H9 (cell line): ENCODE results near the gene RNASET2. TPM values are rescaled to one million over a fixed set of nuclear protein-coding genes. Genes with fewer than 3 reads are reported as not detected.

Experiments
- DNase-seq: peaks from one replicate; pipeline ENCODE4 v3.0.0-alpha.2; 2017
- H2AFZ ChIP-seq: one replicate; pipeline ENCODE4 v1.6.1; 2013; ENCODE audit warnings: mild to moderate bottlenecking, low read length, control low read depth, moderate library complexity
- H2AK5ac ChIP-seq: 2 replicates; pipeline ENCODE4 v1.6.1; 2013; ENCODE audit warnings: low read length, control low read depth, mixed read lengths; ENCODE audit not compliant: insufficient read length
- H2BK120ac ChIP-seq: one replicate; pipeline ENCODE4 v1.6.1; 2013; ENCODE audit warnings: low read depth, mild to moderate bottlenecking, low read length, control low read depth, inconsistent platforms; ENCODE audit not compliant: poor library complexity, severe bottlenecking
- H2BK12ac ChIP-seq: 2 replicates; pipeline ENCODE4 v1.6.1; 2013; ENCODE audit warnings: low read length, control low read depth, mixed read lengths, low read depth; ENCODE audit not compliant: insufficient read length
- H2BK15ac ChIP-seq: 2 replicates; pipeline ENCODE4 v1.6.1; 2013; ENCODE audit warnings: low read depth, low read length, control low read depth
- H2BK20ac ChIP-seq: one replicate; pipeline ENCODE4 v1.6.1; 2013; ENCODE audit warnings: low read depth, mild to moderate bottlenecking, low read length, control low read depth, inconsistent platforms; ENCODE audit not compliant: poor library complexity, severe bottlenecking
- H2BK5ac ChIP-seq: 2 replicates; pipeline ENCODE4 v1.6.1; 2013; ENCODE audit warnings: low read length, control low read depth, mixed read lengths; ENCODE audit not compliant: insufficient read length
- H3K14ac ChIP-seq: 2 replicates; pipeline ENCODE4 v1.6.1; 2013; ENCODE audit warnings: low read length, control low read depth; ENCODE audit not compliant: insufficient read depth
- H3K18ac ChIP-seq: 2 replicates; pipeline ENCODE4 v1.6.1; 2013; ENCODE audit warnings: low read depth, mild to moderate bottlenecking, mixed read lengths, low read length, control low read depth; ENCODE audit not compliant: insufficient read length
- H3K23ac ChIP-seq: 2 replicates; pipeline ENCODE4 v1.6.1; 2013; ENCODE audit warnings: low read length, control low read depth, mixed read lengths, low read depth; ENCODE audit not compliant: insufficient read length
- H3K23me2 ChIP-seq: 2 replicates; pipeline ENCODE4 v1.6.1; 2013; ENCODE audit warnings: low read depth, mild to moderate bottlenecking, mixed read lengths, low read length, control low read depth; ENCODE audit not compliant: insufficient read length, poor library complexity, severe bottlenecking
- H3K27ac ChIP-seq: 2 replicates; pipeline ENCODE4 v1.5.1; 2013; ENCODE audit warnings: low read length, control low read depth, mixed read lengths, low read depth; ENCODE audit not compliant: insufficient read length
- H3K27me3 ChIP-seq: 2 replicates; pipeline ENCODE4 v1.6.1; 2013; ENCODE audit warnings: low read length, control low read depth, inconsistent platforms; ENCODE audit not compliant: insufficient read depth
- H3K4ac ChIP-seq: 2 replicates; pipeline ENCODE4 v1.6.1; 2013; ENCODE audit warnings: low read depth, mild to moderate bottlenecking, control low read depth, inconsistent platforms, low read length, moderate library complexity
- H3K4me1 ChIP-seq: 2 replicates; pipeline ENCODE4 v1.6.1; 2013; ENCODE audit warnings: low read length, control low read depth, inconsistent platforms; ENCODE audit not compliant: insufficient read depth
- H3K4me2 ChIP-seq: 2 replicates; pipeline ENCODE4 v1.6.1; 2013; ENCODE audit warnings: low read length, control low read depth, mixed read lengths; ENCODE audit not compliant: insufficient read length, insufficient read depth
- H3K56ac ChIP-seq: 2 replicates; pipeline ENCODE4 v1.6.1; 2013; ENCODE audit warnings: low read depth, mild to moderate bottlenecking, mixed read lengths, low read length, control low read depth; ENCODE audit not compliant: insufficient read length
- H3K79me1 ChIP-seq: 2 replicates; pipeline ENCODE4 v1.6.1; 2013; ENCODE audit warnings: low read depth, mild to moderate bottlenecking, moderate library complexity, low read length, control low read depth, inconsistent platforms; ENCODE audit not compliant: insufficient read depth, poor library complexity, severe bottlenecking
- H3K79me2 ChIP-seq: 2 replicates; pipeline ENCODE4 v1.6.1; 2013; ENCODE audit warnings: low read length, control low read depth, inconsistent platforms; ENCODE audit not compliant: insufficient read depth
- H3K9ac ChIP-seq: 2 replicates; pipeline ENCODE4 v1.6.1; 2013; ENCODE audit warnings: low read length, control low read depth, mixed read lengths; ENCODE audit not compliant: insufficient read length; ENCODE audit errors: extremely low read depth
- H3K9me3 ChIP-seq: one replicate; pipeline ENCODE4 v1.6.1; 2013; ENCODE audit warnings: low read depth, low read length, inconsistent platforms; ENCODE audit not compliant: control insufficient read depth
- H3T11ph ChIP-seq: one replicate; pipeline ENCODE4 v1.6.1; 2013; ENCODE audit warnings: mild to moderate bottlenecking, low read length, control low read depth, inconsistent platforms
- H4K20me1 ChIP-seq: one replicate; pipeline ENCODE4 v1.6.1; 2013; ENCODE audit not compliant: control insufficient read depth, insufficient read length, insufficient read depth
- H4K5ac ChIP-seq: 2 replicates; pipeline ENCODE4 v1.6.1; 2013; ENCODE audit warnings: low read depth, mild to moderate bottlenecking, mixed read lengths, low read length, control low read depth; ENCODE audit not compliant: insufficient read length
- H4K8ac ChIP-seq: replicated peaks from 2 replicates; pipeline ENCODE4 v1.6.1; 2013; ENCODE audit warnings: low read length, control low read depth, mixed read lengths, low read depth; ENCODE audit not compliant: insufficient read length
- H4K91ac ChIP-seq: 2 replicates; pipeline ENCODE4 v1.6.1; 2013; ENCODE audit warnings: low read depth, mild to moderate bottlenecking, moderate library complexity, mixed read lengths, low read length, control low read depth; ENCODE audit not compliant: insufficient read length
- H3K27ac Mint-ChIP-seq, 3 experiments: 2 replicates in 2 of 3; 3 replicates in 1 of 3; pipeline ENCODE4 v1.8.0; 2020 to 2021; ENCODE audit warnings: mixed read lengths in 3 of 3, mild to moderate bottlenecking in 1 of 3, moderate library complexity in 1 of 3
- H3K27me3 Mint-ChIP-seq: 2 replicates; pipeline ENCODE4 v1.8.0; 2021; ENCODE audit warnings: low read depth, mild to moderate bottlenecking, moderate library complexity, mixed read lengths
- H3K36me3 Mint-ChIP-seq, 3 experiments: 2 replicates in 2 of 3; 3 replicates in 1 of 3; pipeline ENCODE4 v1.8.0; 2020 to 2021; ENCODE audit warnings: low read depth in 3 of 3, mixed read lengths in 3 of 3; ENCODE audit not compliant: insufficient read depth in 1 of 3
- H3K4me1 Mint-ChIP-seq, 2 experiments: 2 replicates each; pipeline ENCODE4 v1.8.0; 2020; ENCODE audit warnings: mixed read lengths in 2 of 2
- H3K4me3 Mint-ChIP-seq, 2 experiments: 2 replicates in 1 of 2; 3 replicates in 1 of 2; pipeline ENCODE4 v1.8.0; 2020 to 2021; ENCODE audit warnings: mild to moderate bottlenecking in 2 of 2, mixed read lengths in 2 of 2, moderate library complexity in 1 of 2
- H3K9me3 Mint-ChIP-seq, 2 experiments: 2 replicates in 1 of 2; 3 replicates in 1 of 2; pipeline ENCODE4 v1.8.0; 2020; ENCODE audit warnings: mild to moderate bottlenecking in 2 of 2, mixed read lengths in 2 of 2, moderate library complexity in 1 of 2
- CTCF ChIP-seq: fragments of 200-600 bp; sonication (generic); conservative IDR thresholded peaks from 3 replicates; pipeline ENCODE4 v1.8.0; 2021; ENCODE audit warnings: antibody characterized with exemption, mild to moderate bottlenecking
- WGBS: extraction: QIAGEN DNeasy Blood & Tissue Kit; methylation state at CpG from one replicate; pipeline ENCODE4 v1.1.7; 2013; ENCODE audit warnings: missing lambda C conversion rate, low lambda C conversion rate, mixed read lengths; ENCODE audit not compliant: insufficient read length; ENCODE audit errors: extremely low coverage; 5-methylcytosine and 5-hydroxymethylcytosine counted together
- total RNA-seq: library from RNA; stranded (reverse); gene quantifications from 2 replicates; pipeline ENCODE4 v1.2.1, GENCODE V29; 2021

The RNASET2 gene
- total RNA-seq, 1 experiment from 2014 or later: 28.2 TPM

DNA sequence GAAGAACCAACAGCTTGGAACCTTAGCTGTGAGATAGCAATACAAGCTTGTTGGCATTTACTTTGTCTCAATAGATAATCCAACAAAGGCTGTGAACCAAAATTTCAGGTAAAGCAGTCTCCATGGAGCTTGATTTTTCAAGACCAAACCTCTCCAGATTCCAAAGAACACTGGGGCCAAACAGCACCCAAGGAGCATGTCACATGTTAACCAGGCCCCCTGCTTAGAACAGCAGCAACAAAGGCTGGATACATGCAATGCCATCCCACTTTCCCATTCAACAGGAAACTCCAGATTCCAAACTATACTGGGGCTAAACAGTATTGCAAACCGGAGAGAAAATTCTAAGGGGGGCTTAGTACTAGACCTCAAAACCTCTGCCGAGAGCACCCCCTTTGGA is 15.8 kb upstream of the RNASET2 start:
- Histone ChIP-seq H2BK5ac (no peak overlapping the region), H2BK12ac (no peak overlapping the region), H2BK15ac (no peak overlapping the region), H3K79me2 (no peaks in the 10 kb centered on the region), H2BK120ac (no peak overlapping the region), H3K23ac (no peak overlapping the region), H2AK5ac (no peak overlapping the region), H4K91ac (no peak overlapping the region), H3K4me2 (no peak overlapping the region), H4K20me1 (no peaks in the 10 kb centered on the region), H2AFZ (no peak overlapping the region), H3K23me2 (no peaks in the 10 kb centered on the region), H3K9ac (no peak overlapping the region), H3T11ph (no peak overlapping the region), H3K79me1 (no peaks in the 10 kb centered on the region), H3K18ac (no peak overlapping the region), H4K8ac (no peak overlapping the region), H3K4ac (no peak overlapping the region), H3K27me3 (no peaks in the 10 kb centered on the region), H3K14ac (no peak overlapping the region), H3K27ac (no peak overlapping the region), H4K5ac (no peak overlapping the region), H2BK20ac (no peak overlapping the region), H3K4me1 (peaks cover 3% of the 10 kb centered on the region; the same call in 1 of the 2 replicates), H3K56ac (no peak overlapping the region), H3K9me3 (no peaks in the 10 kb centered on the region)
- Mint-ChIP-seq H3K9me3 (peaks cover 12 to 20% of the 10 kb centered on the region in 2 experiments; a peak in 4 of 5 replicates), H3K36me3 (peaks cover 9 to 48% (median 29%) of the 10 kb centered on the region in 3 experiments), H3K4me1 (peaks cover 12 to 23% of the 10 kb centered on the region in 2 experiments), H3K4me3 (no peak overlapping the region), H3K27me3 (peaks cover 8% of the 10 kb centered on the region), H3K27ac (peak overlapping the region in 1 of 3 experiments; percentile 28; a peak in 1 of 7 replicates)
- no CpG with 5 or more reads among the region's 2 CpGs for WGBS
- DNase-seq: no peak
- TF ChIP-seq CTCF: no peak
